H1 (cell line): ENCODE results near the gene CORO7. TPM values are rescaled to one million over a fixed set of nuclear protein-coding genes. Genes with fewer than 3 reads are reported as not detected.

ENCODE experiments used
- CTCF ChIA-PET: fragments of 300-600 bp; sonication (Branson Sonifier 250); formaldehyde crosslinking; loops from one replicate; lab custom pipeline; 2021; ENCODE audit not compliant: partially characterized antibody; lab: Charles Lee
- POLR2A ChIA-PET: fragments of 300-600 bp; sonication (Branson Sonifier 250); formaldehyde crosslinking; loops from one replicate; lab custom pipeline; 2021; ENCODE audit warnings: inconsistent platforms; ENCODE audit not compliant: partially characterized antibody; lab: Charles Lee
- DNase-seq, 2 experiments: peaks; one replicate each; pipeline versions ENCODE4 v3.0.0 to v3.0.0-alpha.2; 2010 to 2022; ENCODE audit warnings: low spot score in 2 of 2, low read depth in 1 of 2, mixed read lengths in 1 of 2
- FAIRE-seq: peaks from 2 replicates; lab custom pipeline; 2011; peaks lifted over from hg19 to GRCh38; lab: Jason Lieb, UNC
- H2AFZ ChIP-seq: 2 replicates; pipeline ENCODE4 v1.8.1; 2012; ENCODE audit warnings: low read length, inconsistent platforms
- H2AK5ac ChIP-seq: 2 replicates; pipeline ENCODE4 v1.6.1; 2013; ENCODE audit warnings: low read depth, low read length
- H2BK120ac ChIP-seq: replicated peaks from 2 replicates; pipeline ENCODE3; 2013; ENCODE audit warnings: low read depth, low read length, inconsistent platforms
- H2BK12ac ChIP-seq: 2 replicates; pipeline ENCODE4 v1.6.1; 2013; ENCODE audit warnings: low read depth, low read length
- H2BK15ac ChIP-seq: 2 replicates; pipeline ENCODE4 v1.6.1; 2013; ENCODE audit warnings: low read length
- H2BK20ac ChIP-seq: 2 replicates; pipeline ENCODE4 v1.6.1; 2013; ENCODE audit warnings: low read length
- H2BK5ac ChIP-seq: 2 replicates; pipeline ENCODE4 v1.6.1; 2013; ENCODE audit warnings: low read depth, low read length
- H3K14ac ChIP-seq: 2 replicates; pipeline ENCODE4 v1.6.1; 2013; ENCODE audit warnings: inconsistent platforms; ENCODE audit not compliant: insufficient read length
- H3K18ac ChIP-seq: 2 replicates; pipeline ENCODE4 v1.6.1; 2013; ENCODE audit warnings: low read length; ENCODE audit errors: extremely low read depth
- H3K23ac ChIP-seq: 2 replicates; pipeline ENCODE4 v1.6.1; 2013; ENCODE audit warnings: inconsistent platforms; ENCODE audit not compliant: insufficient read length
- H3K23me2 ChIP-seq: 2 replicates; pipeline ENCODE4 v1.6.1; 2013; ENCODE audit warnings: low read depth, low read length
- H3K27ac ChIP-seq: 2 replicates; pipeline ENCODE4 v1.6.1; 2011; ENCODE audit warnings: low read depth, low read length, inconsistent platforms
- H3K27me3 ChIP-seq, 4 experiments: replicated peaks in 1 of 4; 1 replicate in 1 of 4; 2 replicates in 3 of 4; pipeline versions ENCODE4 v1.6.1 to v1.8.1; 2011 to 2013; ENCODE audit warnings: low read length in 3 of 4, mild to moderate bottlenecking in 3 of 4, inconsistent platforms in 2 of 4, mixed read lengths in 2 of 4, moderate library complexity in 1 of 4; ENCODE audit not compliant: control insufficient read depth in 3 of 4, insufficient read depth in 3 of 4; ENCODE audit errors: extremely low read depth in 1 of 4
- H3K36me3 ChIP-seq, 4 experiments: 2 replicates each; pipeline versions ENCODE4 v1.6.1 to v1.8.1; 2011 to 2013; ENCODE audit warnings: mild to moderate bottlenecking in 4 of 4, low read length in 3 of 4, moderate library complexity in 2 of 4, control low read depth in 1 of 4, inconsistent platforms in 1 of 4; ENCODE audit not compliant: insufficient read depth in 4 of 4, control insufficient read depth in 2 of 4
- H3K4ac ChIP-seq: replicated peaks from 2 replicates; pipeline ENCODE3; 2013; ENCODE audit warnings: low read length, low read depth, mixed read lengths, inconsistent platforms; ENCODE audit not compliant: insufficient read length
- H3K4me1 ChIP-seq, 4 experiments: replicated peaks in 1 of 4; 1 replicate in 1 of 4; 2 replicates in 3 of 4; pipeline versions ENCODE4 v1.6.1 to v1.8.1; 2011 to 2013; ENCODE audit warnings: low read length in 3 of 4, inconsistent platforms in 2 of 4, mixed read lengths in 1 of 4; ENCODE audit not compliant: insufficient read depth in 4 of 4, control insufficient read depth in 3 of 4
- H3K4me2 ChIP-seq, 2 experiments: 2 replicates each; pipeline versions ENCODE4 v1.6.1 to v1.8.1; 2011 to 2013; ENCODE audit warnings: low read depth in 2 of 2, low read length in 2 of 2, control low read depth in 1 of 2, inconsistent platforms in 1 of 2, mild to moderate bottlenecking in 1 of 2; ENCODE audit not compliant: insufficient read depth in 1 of 2
- H3K4me3 ChIP-seq, 4 experiments: fragments of 200-600, 300-600 bp in 1 of 4; sonication (generic), shearing (Covaris generic), sonication (Bioruptor Twin) in 1 of 4; 2 replicates each; pipeline versions ENCODE4 v1.5.1 to v1.8.1; 2011 to 2016; ENCODE audit warnings: low read length in 4 of 4, low read depth in 3 of 4, control low read depth in 2 of 4, inconsistent platforms in 2 of 4, mild to moderate bottlenecking in 2 of 4, mixed read lengths in 1 of 4, moderate library complexity in 1 of 4; ENCODE audit not compliant: insufficient read depth in 2 of 4; ENCODE audit errors: extremely low read depth in 1 of 4
- H3K56ac ChIP-seq: replicated peaks from 2 replicates; pipeline ENCODE3; 2013; ENCODE audit warnings: low read depth, mild to moderate bottlenecking, mixed read lengths, low read length, inconsistent platforms; ENCODE audit not compliant: insufficient read length
- H3K79me1 ChIP-seq: 2 replicates; pipeline ENCODE4 v1.6.1; 2013; ENCODE audit warnings: low read depth, low read length, control low read depth
- H3K79me2 ChIP-seq, 2 experiments: 2 replicates each; pipeline versions ENCODE4 v1.6.1 to v1.8.1; 2012 to 2013; ENCODE audit warnings: low read length in 2 of 2, mild to moderate bottlenecking in 2 of 2, inconsistent platforms in 1 of 2; ENCODE audit not compliant: insufficient read depth in 2 of 2, control insufficient read depth in 1 of 2
- H3K9ac ChIP-seq, 4 experiments: replicated peaks in 1 of 4; 1 replicate in 1 of 4; 2 replicates in 3 of 4; pipeline versions ENCODE4 v1.6.1 to v1.8.1; 2011 to 2013; ENCODE audit warnings: low read depth in 3 of 4, low read length in 3 of 4, control low read depth in 2 of 4, mild to moderate bottlenecking in 2 of 4, moderate library complexity in 2 of 4, inconsistent platforms in 1 of 4; ENCODE audit errors: extremely low read depth in 1 of 4
- H3K9me3 ChIP-seq, 2 experiments: 2 replicates each; pipeline versions ENCODE4 v1.6.1 to v1.8.1; 2012 to 2013; ENCODE audit warnings: mild to moderate bottlenecking in 2 of 2, moderate library complexity in 2 of 2, control low read depth in 1 of 2, inconsistent platforms in 1 of 2, low read depth in 1 of 2, low read length in 1 of 2, mixed read lengths in 1 of 2; ENCODE audit not compliant: insufficient read depth in 2 of 2
- H4K20me1 ChIP-seq, 2 experiments: replicated peaks in 1 of 2; 2 replicates each; pipeline versions ENCODE3 to v1.8.1; 2011 to 2013; ENCODE audit warnings: inconsistent platforms in 2 of 2, low read length in 2 of 2, mild to moderate bottlenecking in 1 of 2; ENCODE audit not compliant: insufficient read depth in 2 of 2, control insufficient read depth in 1 of 2
- H4K5ac ChIP-seq: 2 replicates; pipeline ENCODE4 v1.6.1; 2013; ENCODE audit warnings: low read length, low read depth, mixed read lengths, inconsistent platforms; ENCODE audit not compliant: insufficient read length
- H4K8ac ChIP-seq: 2 replicates; pipeline ENCODE4 v1.8.0; 2013; ENCODE audit warnings: mild to moderate bottlenecking, moderate library complexity, low read length, inconsistent platforms; ENCODE audit not compliant: insufficient read depth; ENCODE audit errors: extremely low read depth
- H4K91ac ChIP-seq: replicated peaks from 2 replicates; pipeline ENCODE3; 2013; ENCODE audit warnings: low read length, mixed read lengths, inconsistent platforms; ENCODE audit not compliant: insufficient read length
- ASH2L ChIP-seq: fragments of 200-600, 300-600 bp; sonication (generic); IDR thresholded peaks from one replicate; pipeline ENCODE4 v1.7.1; 2017; ENCODE audit warnings: low read length
- KDM1A ChIP-seq: fragments of 200-600, 300-600 bp; sonication (generic); IDR thresholded peaks from 2 replicates; pipeline ENCODE4 v1.7.1; 2016; ENCODE audit warnings: mild to moderate bottlenecking, low read length, borderline replicate concordance
- POLR2AphosphoS5 ChIP-seq: IDR thresholded peaks from 2 replicates; pipeline ENCODE4 v1.6.1; 2011; ENCODE audit warnings: low read depth, low read length
- RBBP5 ChIP-seq: IDR thresholded peaks from 2 replicates; pipeline ENCODE4 v1.7.1; 2012; ENCODE audit warnings: low read depth, mild to moderate bottlenecking, inconsistent platforms, low read length, moderate library complexity, borderline replicate concordance
- RXRA ChIP-seq: IDR thresholded peaks from 2 replicates; pipeline ENCODE4 v1.6.1; 2011; ENCODE audit warnings: low read depth, mild to moderate bottlenecking, low read length, moderate library complexity; ENCODE audit not compliant: insufficient read depth
- SP2 ChIP-seq: IDR thresholded peaks from 2 replicates; pipeline ENCODE4 v1.6.1; 2012; ENCODE audit warnings: mild to moderate bottlenecking, low read length, inconsistent platforms
- TAF1 ChIP-seq: IDR thresholded peaks from 2 replicates; pipeline ENCODE4 v1.6.1; 2011; ENCODE audit warnings: mild to moderate bottlenecking, low read depth, low read length
- TBP ChIP-seq: IDR thresholded peaks from 2 replicates; pipeline ENCODE4 v1.6.1; 2011; ENCODE audit warnings: low read depth, low read length, improper control_type of control experiment
- ZNF274 ChIP-seq: IDR thresholded peaks from 2 replicates; pipeline ENCODE4 v1.7.0; 2012; ENCODE audit warnings: low read length, borderline replicate concordance; ENCODE audit errors: extremely low read depth
- WGBS, 2 experiments: shearing (Covaris generic) in 1 of 2; methylation state at CpG; one replicate each; pipeline versions ENCODE4 v1.1.6 to v1.1.7; 2013 to 2015; ENCODE audit warnings: low lambda C conversion rate in 2 of 2, mixed read lengths in 2 of 2, inconsistent platforms in 1 of 2, low coverage in 1 of 2, missing lambda C conversion rate in 1 of 2; ENCODE audit not compliant: insufficient replicate concordance in 2 of 2, insufficient coverage in 1 of 2, insufficient read length in 1 of 2; ENCODE audit errors: extremely low coverage in 1 of 2, missing lambda C conversion rate in 1 of 2; 5-methylcytosine and 5-hydroxymethylcytosine counted together
- polyA plus RNA-seq, 7 experiments: library from polyadenylated mRNA; depleted of rRNA in 3 of 7; stranded (reverse) in 5 of 7; unstranded in 2 of 7; fragments of >200 nt in 5 of 7; fragments of 200-250 nt in 2 of 7; gene quantifications; 1 replicate in 5 of 7; 2 replicates in 1 of 7; 4 replicates in 1 of 7; pipeline versions ENCODE4 v1.2.1 to v1.2.3, GENCODE V29; 2011 to 2013; ENCODE audit warnings: missing spikeins in 2 of 7, mixed read lengths in 2 of 7
- total RNA-seq: library from RNA; stranded (reverse); fragmentation: NEBNext Ultra II Directional; extraction: Animal tissue kit (Norgen Biotek cat#: 25700); gene quantifications from 2 replicates; pipeline ENCODE4 v1.2.1, GENCODE V29; 2021

CORO7 gene
- total and polyA plus RNA-seq, 2 of the 8 experiments (the other 6 are each of a cell fraction or from before 2014, with no cell fraction given): 25.2 to 29.8 TPM

DNA sequence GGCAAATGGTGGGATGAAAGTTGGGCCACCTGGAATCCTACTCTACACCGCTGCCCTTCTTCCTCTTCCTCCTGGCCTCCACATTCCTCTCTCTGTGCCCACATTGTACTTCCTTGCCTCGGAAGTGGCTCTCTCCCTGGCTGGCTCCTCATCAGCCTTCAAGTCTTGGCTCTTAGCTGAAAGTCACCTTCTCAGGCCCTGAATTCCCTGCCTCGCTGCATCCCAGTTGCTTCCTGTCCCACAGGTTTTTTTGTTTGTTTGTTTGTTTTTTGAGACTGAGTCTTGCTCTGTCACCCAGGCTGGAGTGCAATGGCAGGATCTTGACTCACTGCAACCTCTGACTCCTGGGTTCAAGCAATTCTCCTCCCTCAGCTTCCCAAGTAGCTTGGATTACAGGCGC lies 62.7 kb downstream of the CORO7 start:
- TF ChIP-seq TBP (no peak), ZNF274 (no peak), TAF1 (no peak), KDM1A (no peak), SP2 (no peak), RXRA (no peak), POLR2AphosphoS5 (no peak), RBBP5 (no peak), ASH2L (no peak)
- TF ChIP-seq, all 59 proteins: peak for 0
- no peak overlapping the region for H2BK12ac ChIP-seq
- no peak overlapping the region for H3K18ac ChIP-seq
- ChIA-PET CTCF (interaction anchor here (0.6 to 12.6 kb wide), 8 partner anchors 12 to 150 kb away, joined by 3 to 159 read pairs (median 4); no protein-coding TSS in a partner anchor), POLR2A (interaction anchor here (0.9 to 9.8 kb wide), 4 partner anchors 17 to 62 kb away, joined by 3 to 154 read pairs (median 3); no protein-coding TSS in a partner anchor)
- H3K14ac ChIP-seq: no peak overlapping the region
- no peak overlapping the region for H2BK20ac ChIP-seq
- no peak overlapping the region for H2AK5ac ChIP-seq
- H3K9me3 ChIP-seq: no peaks in the 10 kb centered on the region
- peaks cover 0 to 1% of the 10 kb centered on the region in 2 experiments for H4K20me1 ChIP-seq
- no peak overlapping the region for H3K4ac ChIP-seq
- H3K23ac ChIP-seq: no peak overlapping the region
- H4K5ac ChIP-seq: no peak overlapping the region
- H3K4me2 ChIP-seq: no peak overlapping the region
- H3K4me1 ChIP-seq: peaks cover 0 to 4% (median 0%) of the 10 kb centered on the region in 4 experiments; a peak in 1 of 7 replicates
- no peak for FAIRE-seq
- peaks cover 7 to 21% of the 10 kb centered on the region in 2 experiments for H3K79me2 ChIP-seq
- no peak overlapping the region for H2BK5ac ChIP-seq
- peaks cover 0 to 2% (median 0%) of the 10 kb centered on the region in 4 experiments; a peak in 1 of 7 replicates for H3K27me3 ChIP-seq
- no peak for DNase-seq
- no peak overlapping the region for H4K91ac ChIP-seq
- no peak overlapping the region for H4K8ac ChIP-seq
- no peak overlapping the region for H3K56ac ChIP-seq
- no peak overlapping the region for H2AFZ ChIP-seq
- H3K4me3 ChIP-seq: no peak overlapping the region
- no peaks in the 10 kb centered on the region for H3K79me1 ChIP-seq
- H3K9ac ChIP-seq: no peak overlapping the region
- no peaks in the 10 kb centered on the region; the same call in 1 of the 2 replicates for H3K23me2 ChIP-seq
- WGBS, 2 experiments: 98% methylated on average over 4 of the region's 4 CpGs; no CpG with 5 or more reads in 1 of the 2 experiments
- no peak overlapping the region for H2BK15ac ChIP-seq
- H2BK120ac ChIP-seq: no peak overlapping the region
- no peaks in the 10 kb centered on the region for H3K36me3 ChIP-seq
- H3K27ac ChIP-seq: no peak overlapping the region
